ENCODE measurements around the gene LRRD1. TPM values are rescaled to one million over a fixed set of nuclear protein-coding genes. Genes with fewer than 3 reads are reported as not detected.

The LRRD1 gene
- total and polyA plus RNA-seq, 9 of the 15 experiments (the other 6 are each of a cell fraction or from before 2014, with no cell fraction given), result 0.07 to 0.15 TPM; not detected in 7

- TF ChIP-seq, protein P1, sequence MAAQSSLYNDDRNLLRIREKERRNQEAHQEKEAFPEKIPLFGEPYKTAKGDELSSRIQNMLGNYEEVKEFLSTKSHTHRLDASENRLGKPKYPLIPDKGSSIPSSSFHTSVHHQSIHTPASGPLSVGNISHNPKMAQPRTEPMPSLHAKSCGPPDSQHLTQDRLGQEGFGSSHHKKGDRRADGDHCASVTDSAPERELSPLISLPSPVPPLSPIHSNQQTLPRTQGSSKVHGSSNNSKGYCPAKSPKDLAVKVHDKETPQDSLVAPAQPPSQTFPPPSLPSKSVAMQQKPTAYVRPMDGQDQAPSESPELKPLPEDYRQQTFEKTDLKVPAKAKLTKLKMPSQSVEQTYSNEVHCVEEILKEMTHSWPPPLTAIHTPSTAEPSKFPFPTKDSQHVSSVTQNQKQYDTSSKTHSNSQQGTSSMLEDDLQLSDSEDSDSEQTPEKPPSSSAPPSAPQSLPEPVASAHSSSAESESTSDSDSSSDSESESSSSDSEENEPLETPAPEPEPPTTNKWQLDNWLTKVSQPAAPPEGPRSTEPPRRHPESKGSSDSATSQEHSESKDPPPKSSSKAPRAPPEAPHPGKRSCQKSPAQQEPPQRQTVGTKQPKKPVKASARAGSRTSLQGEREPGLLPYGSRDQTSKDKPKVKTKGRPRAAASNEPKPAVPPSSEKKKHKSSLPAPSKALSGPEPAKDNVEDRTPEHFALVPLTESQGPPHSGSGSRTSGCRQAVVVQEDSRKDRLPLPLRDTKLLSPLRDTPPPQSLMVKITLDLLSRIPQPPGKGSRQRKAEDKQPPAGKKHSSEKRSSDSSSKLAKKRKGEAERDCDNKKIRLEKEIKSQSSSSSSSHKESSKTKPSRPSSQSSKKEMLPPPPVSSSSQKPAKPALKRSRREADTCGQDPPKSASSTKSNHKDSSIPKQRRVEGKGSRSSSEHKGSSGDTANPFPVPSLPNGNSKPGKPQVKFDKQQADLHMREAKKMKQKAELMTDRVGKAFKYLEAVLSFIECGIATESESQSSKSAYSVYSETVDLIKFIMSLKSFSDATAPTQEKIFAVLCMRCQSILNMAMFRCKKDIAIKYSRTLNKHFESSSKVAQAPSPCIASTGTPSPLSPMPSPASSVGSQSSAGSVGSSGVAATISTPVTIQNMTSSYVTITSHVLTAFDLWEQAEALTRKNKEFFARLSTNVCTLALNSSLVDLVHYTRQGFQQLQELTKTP (IDR thresholded peaks at IDR 0.05; ENCODE audit: low read depth in 1 of 2, partially characterized antibody in 2 of 2), result no peak
Measured at GRCh38 chr7:92135052-92135889, 43.7 kb downstream of the LRRD1 start (continued).

GRCh38 chr7:92134271-92135051 is 44.5 kb downstream of the LRRD1 start, which contains the start of gene CYP51A1:
Gene CYP51A1 (minus strand): TSS chr7:92134477. CDS start chr7:92134364, 113 bp downstream.
- intact Hi-C loops (cut with micrococcal nuclease) (loop anchor here (2.0 to 5.0 kb wide), 3 partner anchors 110 to 288 kb away; partner anchors contain the start of genes ANKIB1, KRIT1 and MTERF1), in situ Hi-C loops (cut with MboI) (loop anchor here (10.0 kb wide), 1 partner anchor 300 kb away; no protein-coding TSS in a partner anchor)
- Histone ChIP-seq H3K9me1 (ENCODE audit: control insufficient read depth, insufficient read depth, low read length) (no peaks in the 10 kb centered on the region), H4K20me1 (replicated peaks; ENCODE audit: control insufficient read depth, insufficient read depth, low read length) (peaks cover 8% of the 10 kb centered on the region; the same call in 1 of the 2 replicates), H3K4me1 (replicated peaks in 1 of 2; ENCODE audit: control insufficient read depth in 2 of 2, insufficient read depth in 2 of 2, low read length in 2 of 2) (peaks cover 19 to 20% of the 10 kb centered on the region in 2 experiments; a peak in 3 of 5 replicates), H2AFZ (ENCODE audit: low read depth, low read length) (peak within 1 kb of the TSS; percentile 100), H3K4me3 (peak within 1 kb of the TSS; percentile 95), H3K27ac (ENCODE audit: extremely low read depth, low read depth, low read length) (peak within 1 kb of the TSS; percentile 99), H3K36me3 (ENCODE audit: control insufficient read depth, insufficient read depth, low read length) (peaks cover 28% of the 10 kb centered on the region), H3K27me3 (ENCODE audit: control insufficient read depth in 2 of 2, insufficient read depth in 2 of 2, low read length in 2 of 2) (no peaks in the 10 kb centered on the region), H3K9me3 (replicated peaks; ENCODE audit: control insufficient read depth, insufficient read depth, low read depth, low read length) (no peaks in the 10 kb centered on the region), H3K4me2 (ENCODE audit: insufficient read depth, low read length) (peak within 1 kb of the TSS; percentile 98), H3K9ac (ENCODE audit: insufficient read depth in 1 of 2, low read depth in 2 of 2, low read length in 2 of 2) (peak within 1 kb of the TSS; percentile 91 to 96), H3K79me2 (ENCODE audit: control insufficient read depth, insufficient read depth, low read length) (peaks cover 54% of the 10 kb centered on the region)
- FAIRE-seq (peak; percentile 52), DNase-seq (ENCODE audit: extremely low read depth in 1 of 4, low spot score in 3 of 4) (peak; percentile 95 to 97 (median 96)), ATAC-seq (peak; percentile 91)
- no TSS peak for BruUV-seq (replicated peaks)
- under 1% methylated on average over 73 of the region's 73 CpGs for WGBS (ENCODE audit: insufficient coverage, low coverage, missing lambda C conversion rate)
- CTCF ChIA-PET (ENCODE audit: low intra/inter-chr PET ratio), result no interaction called here
- POLR2A ChIA-PET, result interaction anchor here (0.6 to 1.8 kb wide), 16 partner anchors 10 to 394 kb away, joined by 3 to 16 read pairs (median 4); partner anchors contain the start of genes ANKIB1, GATAD1, KRIT1 and RBM48
- TF ChIP-seq SNRNP70 (optimal IDR thresholded peaks at IDR 0.05; ENCODE audit: low read depth, low read length) (no peak), GABPB2 (CRISPR knock-in tag; conservative IDR thresholded peaks at IDR 0.05) (no peak), MAFF (IDR thresholded peaks at IDR 0.05; ENCODE audit: low read length) (no peak), FOXP4 (CRISPR knock-in tag; IDR thresholded peaks at IDR 0.05; ENCODE audit: borderline replicate concordance) (peak; percentile 69), BACH1 (tag; IDR thresholded peaks at IDR 0.05) (no peak), MBD2 (IDR thresholded peaks at IDR 0.05; ENCODE audit: borderline replicate concordance, low read depth) (0 out of 2 replicates have a peak, but pooled peaks have one; percentile 49), PTTG1 (tag; IDR thresholded peaks at IDR 0.05; ENCODE audit: low read depth) (no peak), VEZF1 (CRISPR knock-in tag; IDR thresholded peaks at IDR 0.05) (peak; percentile 55; the same call in 1 of the 2 replicates)

Data from K562 (cell line).